ENCODE results near the gene NEURL1B.
"Not testable (repeated sequence)": the region's sequence is repeated elsewhere in the genome, so short reads cannot be mapped to it uniquely, and the experiment has no call there.

The NEURL1B gene

GRCh38 chr5:172670444-172670843 is 29.4 kb downstream of the NEURL1B start:
- H3K9me3 ChIP-seq (ENCODE audit: low read length): no peaks in the 10 kb centered on the region
- peaks cover 3% of the 10 kb centered on the region for H3K36me3 ChIP-seq (ENCODE audit: insufficient read depth, low read length)
- H3K4me1 ChIP-seq (ENCODE audit: insufficient read depth, low read length): peaks cover 5% of the 10 kb centered on the region
- H3K27me3 ChIP-seq (ENCODE audit: insufficient read depth, low read length): no peaks in the 10 kb centered on the region
- no peak overlapping the region for H3K4me3 ChIP-seq (ENCODE audit: low read length)
- H2AFZ ChIP-seq (ENCODE audit: low read depth, low read length): no peak overlapping the region

- Histone ChIP-seq H3K4me1 (ENCODE audit: insufficient read depth, low read length) (peaks cover 5% of the 10 kb centered on the region), H3K27me3 (ENCODE audit: insufficient read depth, low read length) (no peaks in the 10 kb centered on the region), H2AFZ (ENCODE audit: low read depth, low read length) (no peak overlapping the region), H3K9me3 (ENCODE audit: low read length) (no peaks in the 10 kb centered on the region), H3K36me3 (ENCODE audit: insufficient read depth, low read length) (peaks cover 3% of the 10 kb centered on the region), H3K4me3 (ENCODE audit: low read length) (no peak overlapping the region)
Measured at GRCh38 chr5:172671091-172671490, 30.0 kb downstream of the NEURL1B start.

- H3K9me3 ChIP-seq (ENCODE audit: low read length): no peaks in the 10 kb centered on the region
- peaks cover 3% of the 10 kb centered on the region for H3K36me3 ChIP-seq (ENCODE audit: insufficient read depth, low read length)
- H3K27me3 ChIP-seq (ENCODE audit: insufficient read depth, low read length): no peaks in the 10 kb centered on the region
- no peak overlapping the region for H3K4me3 ChIP-seq (ENCODE audit: low read length)
- peaks cover 5% of the 10 kb centered on the region for H3K4me1 ChIP-seq (ENCODE audit: insufficient read depth, low read length)
- no peak overlapping the region for H2AFZ ChIP-seq (ENCODE audit: low read depth, low read length)
Measured at GRCh38 chr5:172672681-172673080, 31.6 kb downstream of the NEURL1B start.

- H3K36me3 ChIP-seq (ENCODE audit: insufficient read depth, low read length): peaks cover 3% of the 10 kb centered on the region
- H3K9me3 ChIP-seq (ENCODE audit: low read length): no peaks in the 10 kb centered on the region
- no peaks in the 10 kb centered on the region for H3K4me1 ChIP-seq (ENCODE audit: insufficient read depth, low read length)
Measured at GRCh38 chr5:172674155-172674554, 33.1 kb downstream of the NEURL1B start.

GRCh38 chr5:172676914-172677475 is 35.9 kb downstream of the NEURL1B start:
- Histone ChIP-seq H3K4me3 (ENCODE audit: low read length) (no peak overlapping the region), H3K9me3 (ENCODE audit: low read length) (no peaks in the 10 kb centered on the region), H3K4me1 (ENCODE audit: insufficient read depth, low read length) (no peaks in the 10 kb centered on the region), H2AFZ (ENCODE audit: low read depth, low read length) (no peak overlapping the region), H3K27me3 (ENCODE audit: insufficient read depth, low read length) (no peaks in the 10 kb centered on the region), H3K36me3 (ENCODE audit: insufficient read depth, low read length) (no peaks in the 10 kb centered on the region)

More at GRCh38 chr5:172674155-172674554, 33.1 kb downstream of the NEURL1B start:
- Histone ChIP-seq H2AFZ (ENCODE audit: low read depth, low read length) (no peak overlapping the region), H3K27me3 (ENCODE audit: insufficient read depth, low read length) (no peaks in the 10 kb centered on the region), H3K4me3 (ENCODE audit: low read length) (no peak overlapping the region)

- not testable (repeated sequence) for H3K36me3 ChIP-seq (ENCODE audit: insufficient read depth, low read length); H2AFZ ChIP-seq (ENCODE audit: low read depth, low read length); H3K27me3 ChIP-seq (ENCODE audit: insufficient read depth, low read length); H3K9me3 ChIP-seq (ENCODE audit: low read length); H3K4me3 ChIP-seq (ENCODE audit: low read length); H3K4me1 ChIP-seq (ENCODE audit: insufficient read depth, low read length)
Measured at GRCh38 chr5:172678362-172678874, 37.4 kb downstream of the NEURL1B start.

- H3K4me1 ChIP-seq (ENCODE audit: insufficient read depth, low read length): no peaks in the 10 kb centered on the region
- no peaks in the 10 kb centered on the region for H3K9me3 ChIP-seq (ENCODE audit: low read length)
- no peak overlapping the region for H2AFZ ChIP-seq (ENCODE audit: low read depth, low read length)
- no peaks in the 10 kb centered on the region for H3K27me3 ChIP-seq (ENCODE audit: insufficient read depth, low read length)
- no peaks in the 10 kb centered on the region for H3K36me3 ChIP-seq (ENCODE audit: insufficient read depth, low read length)
- H3K4me3 ChIP-seq (ENCODE audit: low read length): no peak overlapping the region
Measured at GRCh38 chr5:172678902-172679301, 37.8 kb downstream of the NEURL1B start.

- no peaks in the 10 kb centered on the region for H3K27me3 ChIP-seq (ENCODE audit: insufficient read depth, low read length)
- no peak overlapping the region for H2AFZ ChIP-seq (ENCODE audit: low read depth, low read length)
- no peaks in the 10 kb centered on the region for H3K9me3 ChIP-seq (ENCODE audit: low read length)
- no peaks in the 10 kb centered on the region for H3K36me3 ChIP-seq (ENCODE audit: insufficient read depth, low read length)
- H3K4me3 ChIP-seq (ENCODE audit: low read length): no peak overlapping the region
- H3K4me1 ChIP-seq (ENCODE audit: insufficient read depth, low read length): no peaks in the 10 kb centered on the region
Measured at GRCh38 chr5:172679628-172680212, 38.7 kb downstream of the NEURL1B start.

- no peaks in the 10 kb centered on the region for H3K36me3 ChIP-seq (ENCODE audit: insufficient read depth, low read length)
- no peak overlapping the region for H3K4me3 ChIP-seq (ENCODE audit: low read length)
- H2AFZ ChIP-seq (ENCODE audit: low read depth, low read length): no peak overlapping the region
- H3K9me3 ChIP-seq (ENCODE audit: low read length): no peaks in the 10 kb centered on the region
- no peaks in the 10 kb centered on the region for H3K4me1 ChIP-seq (ENCODE audit: insufficient read depth, low read length)
- no peaks in the 10 kb centered on the region for H3K27me3 ChIP-seq (ENCODE audit: insufficient read depth, low read length)
Measured at GRCh38 chr5:172680921-172681320, 39.9 kb downstream of the NEURL1B start.

- no peak overlapping the region for H2AFZ ChIP-seq (ENCODE audit: low read depth, low read length)
- no peak overlapping the region for H3K4me3 ChIP-seq (ENCODE audit: low read length)
- H3K9me3 ChIP-seq (ENCODE audit: low read length): no peaks in the 10 kb centered on the region
- no peaks in the 10 kb centered on the region for H3K4me1 ChIP-seq (ENCODE audit: insufficient read depth, low read length)
- no peaks in the 10 kb centered on the region for H3K36me3 ChIP-seq (ENCODE audit: insufficient read depth, low read length)
- H3K27me3 ChIP-seq (ENCODE audit: insufficient read depth, low read length): no peaks in the 10 kb centered on the region
Measured at GRCh38 chr5:172681421-172681820, 40.4 kb downstream of the NEURL1B start.

GRCh38 chr5:172683264-172683644 is 42.2 kb downstream of the NEURL1B start:
- peaks cover 4% of the 10 kb centered on the region for H3K36me3 ChIP-seq (ENCODE audit: insufficient read depth, low read length)
- no peaks in the 10 kb centered on the region for H3K9me3 ChIP-seq (ENCODE audit: low read length)
- no peak overlapping the region for H3K4me3 ChIP-seq (ENCODE audit: low read length)
- H2AFZ ChIP-seq (ENCODE audit: low read depth, low read length): no peak overlapping the region
- no peaks in the 10 kb centered on the region for H3K27me3 ChIP-seq (ENCODE audit: insufficient read depth, low read length)
- H3K4me1 ChIP-seq (ENCODE audit: insufficient read depth, low read length): no peaks in the 10 kb centered on the region

GRCh38 chr5:172683645-172684471 is 42.8 kb downstream of the NEURL1B start:
- Histone ChIP-seq H3K27me3 (ENCODE audit: insufficient read depth, low read length) (no peaks in the 10 kb centered on the region), H3K4me1 (ENCODE audit: insufficient read depth, low read length) (no peaks in the 10 kb centered on the region), H3K9me3 (ENCODE audit: low read length) (no peaks in the 10 kb centered on the region), H2AFZ (ENCODE audit: low read depth, low read length) (no peak overlapping the region), H3K4me3 (ENCODE audit: low read length) (no peak overlapping the region), H3K36me3 (ENCODE audit: insufficient read depth, low read length) (peaks cover 4% of the 10 kb centered on the region)

- no peak overlapping the region for H3K4me3 ChIP-seq (ENCODE audit: low read length)
- no peaks in the 10 kb centered on the region for H3K27me3 ChIP-seq (ENCODE audit: insufficient read depth, low read length)
- no peak overlapping the region for H2AFZ ChIP-seq (ENCODE audit: low read depth, low read length)
- no peaks in the 10 kb centered on the region for H3K4me1 ChIP-seq (ENCODE audit: insufficient read depth, low read length)
- no peaks in the 10 kb centered on the region for H3K9me3 ChIP-seq (ENCODE audit: low read length)
- H3K36me3 ChIP-seq (ENCODE audit: insufficient read depth, low read length): peaks cover 4% of the 10 kb centered on the region
Measured at GRCh38 chr5:172685091-172685490, 44.0 kb downstream of the NEURL1B start.
